GM20000 (cell line): ENCODE measurements around the gene PEX11A.

Source experiments
- DNase-seq: peaks from one replicate; pipeline ENCODE4 v3.0.0; 2012; ENCODE audit warnings: low spot score
- TF ChIP-seq, protein P1 (sequence below): IDR thresholded peaks from 2 replicates; pipeline ENCODE4 v1.5.1; 2012; ENCODE audit warnings: mild to moderate bottlenecking, control low read depth; ENCODE audit errors: extremely low read depth, missing control alignments

Gene PEX11A

DNA sequence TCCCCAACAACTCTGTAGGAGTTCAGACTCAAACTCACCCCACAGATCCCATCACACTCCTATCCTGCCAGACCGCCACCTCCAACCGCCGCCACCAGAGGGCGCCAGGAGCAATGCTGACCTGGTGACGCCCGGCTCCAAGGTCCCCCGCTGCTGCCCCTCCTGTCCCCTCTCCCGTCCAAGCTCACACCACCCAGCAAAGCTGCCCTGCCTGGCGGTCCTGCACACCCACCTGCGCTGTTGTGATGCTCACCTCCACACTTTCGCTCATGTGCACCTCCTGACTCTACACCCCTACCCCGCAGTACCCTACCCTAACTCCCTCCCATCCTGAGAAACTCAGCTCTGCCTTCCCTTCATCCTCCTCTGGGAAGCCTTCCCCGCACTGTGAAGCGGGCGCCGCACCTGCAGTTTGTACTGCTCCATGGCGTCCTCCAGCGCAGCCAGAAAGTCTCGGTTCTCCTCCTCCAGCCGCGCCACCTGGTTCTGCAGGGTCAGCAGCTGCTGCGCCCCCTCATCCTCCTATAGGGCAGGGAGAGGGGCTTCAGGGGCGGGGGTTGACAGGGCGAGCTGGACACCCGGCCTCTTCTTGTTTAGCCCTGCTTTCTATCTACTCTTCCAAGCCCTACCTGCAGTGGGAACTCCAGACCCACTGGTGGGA is 43.2 kb downstream of the PEX11A start:
- DNase-seq = peak; percentile 91
- TF ChIP-seq, protein P1, sequence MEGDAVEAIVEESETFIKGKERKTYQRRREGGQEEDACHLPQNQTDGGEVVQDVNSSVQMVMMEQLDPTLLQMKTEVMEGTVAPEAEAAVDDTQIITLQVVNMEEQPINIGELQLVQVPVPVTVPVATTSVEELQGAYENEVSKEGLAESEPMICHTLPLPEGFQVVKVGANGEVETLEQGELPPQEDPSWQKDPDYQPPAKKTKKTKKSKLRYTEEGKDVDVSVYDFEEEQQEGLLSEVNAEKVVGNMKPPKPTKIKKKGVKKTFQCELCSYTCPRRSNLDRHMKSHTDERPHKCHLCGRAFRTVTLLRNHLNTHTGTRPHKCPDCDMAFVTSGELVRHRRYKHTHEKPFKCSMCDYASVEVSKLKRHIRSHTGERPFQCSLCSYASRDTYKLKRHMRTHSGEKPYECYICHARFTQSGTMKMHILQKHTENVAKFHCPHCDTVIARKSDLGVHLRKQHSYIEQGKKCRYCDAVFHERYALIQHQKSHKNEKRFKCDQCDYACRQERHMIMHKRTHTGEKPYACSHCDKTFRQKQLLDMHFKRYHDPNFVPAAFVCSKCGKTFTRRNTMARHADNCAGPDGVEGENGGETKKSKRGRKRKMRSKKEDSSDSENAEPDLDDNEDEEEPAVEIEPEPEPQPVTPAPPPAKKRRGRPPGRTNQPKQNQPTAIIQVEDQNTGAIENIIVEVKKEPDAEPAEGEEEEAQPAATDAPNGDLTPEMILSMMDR = peak; percentile 90

DNA sequence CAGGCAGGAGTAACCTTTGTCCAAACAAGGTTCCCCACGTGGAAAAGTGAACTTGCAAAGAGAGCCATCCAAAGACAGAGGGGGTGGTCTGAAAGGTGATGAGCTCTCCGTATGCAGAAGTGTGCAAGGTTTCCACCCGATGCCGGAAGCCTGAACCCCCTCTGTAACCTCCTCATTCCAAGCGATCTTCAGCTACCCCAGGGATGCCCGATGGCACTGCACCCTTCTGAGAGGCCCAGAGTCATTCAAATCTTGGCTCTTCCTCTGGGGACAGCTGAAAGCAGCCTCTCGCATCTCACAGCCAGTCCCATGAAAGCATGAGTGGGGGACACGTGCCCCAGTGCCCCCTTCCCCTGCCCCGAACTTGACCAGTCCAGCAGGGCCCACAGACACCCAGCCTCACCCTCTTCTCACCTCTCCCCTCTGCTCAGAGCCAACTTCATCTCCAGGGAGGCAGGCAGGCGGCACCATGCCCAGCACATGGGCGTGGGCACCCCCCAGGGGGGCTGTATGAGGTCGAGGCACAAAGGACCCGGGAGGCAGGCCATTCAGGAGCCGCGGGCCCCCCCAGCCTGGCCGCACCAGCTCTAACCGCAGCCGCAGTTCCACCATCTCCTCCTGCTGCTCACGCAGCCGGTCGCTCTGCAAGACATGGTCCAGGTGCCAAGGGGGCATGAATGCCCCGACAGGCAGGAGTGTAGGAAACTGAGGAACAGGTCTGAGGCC is 44.0 kb downstream of the PEX11A start:
- TF ChIP-seq, protein P1 = no peak
- no peak for DNase-seq

DNA sequence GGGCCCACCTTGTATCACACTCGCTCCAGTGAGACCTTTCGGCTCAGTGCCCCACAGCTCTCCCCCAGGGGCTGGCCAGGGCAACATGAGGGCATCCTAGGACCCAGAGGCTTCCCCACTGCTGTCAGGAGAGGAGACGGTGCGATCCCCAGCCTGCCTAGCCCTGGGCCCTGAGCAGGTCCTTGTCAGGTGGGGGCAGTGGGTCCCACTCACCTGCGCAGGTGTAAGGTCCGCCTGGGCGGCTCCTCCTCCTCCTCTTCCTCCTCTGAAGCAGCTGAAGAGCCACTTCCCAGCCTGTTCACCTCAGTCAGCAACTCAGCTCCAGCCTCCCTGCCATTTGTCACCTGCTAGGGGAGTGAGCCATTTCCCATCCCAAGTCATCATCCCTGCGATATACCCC is 44.9 kb downstream of the PEX11A start:
- TF ChIP-seq, protein P1 = no peak
- no peak for DNase-seq

DNA sequence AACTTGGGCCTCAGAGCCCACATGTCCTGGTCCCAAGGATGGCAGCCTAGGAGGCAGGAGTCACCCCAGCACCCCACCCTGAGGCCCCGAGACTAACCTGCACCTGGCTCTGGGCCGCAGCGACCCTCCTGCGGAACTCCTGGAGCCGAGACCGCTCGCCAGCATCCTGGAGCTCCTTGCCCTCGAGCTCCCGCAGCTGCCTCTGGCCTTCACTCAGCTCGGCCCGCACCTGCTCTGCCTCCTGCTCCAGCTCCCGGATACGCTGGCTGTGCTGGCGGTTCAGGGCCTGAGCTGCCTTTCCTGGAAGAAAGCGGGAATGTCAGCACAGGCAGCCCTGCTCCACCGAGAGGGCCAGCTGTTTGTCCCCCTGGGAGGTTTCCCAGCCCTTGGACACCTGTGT is 48.4 kb downstream of the PEX11A start:
- DNase-seq = no peak
- TF ChIP-seq, protein P1 = no peak

DNA sequence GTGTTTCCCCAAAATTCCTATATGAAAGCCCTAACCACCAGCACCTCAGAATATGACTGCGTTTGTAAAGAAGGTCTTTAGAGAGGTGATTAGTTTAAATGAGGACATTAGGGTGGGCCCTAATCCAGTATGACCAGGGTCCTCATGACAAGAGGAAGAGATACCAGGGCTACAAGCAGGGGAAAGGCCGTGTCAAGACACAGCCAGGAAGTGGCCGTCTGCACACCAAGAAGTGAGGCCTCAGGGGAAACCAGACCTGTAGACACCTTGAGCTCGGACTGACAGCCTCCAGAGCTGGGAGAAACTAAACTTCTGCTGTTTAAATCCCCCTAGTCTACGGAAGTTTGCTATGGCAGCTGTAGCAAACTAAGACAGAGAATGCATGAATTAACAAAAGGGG is 49.5 kb downstream of the PEX11A start:
- DNase-seq = no peak
- TF ChIP-seq, protein P1 = no peak

DNA sequence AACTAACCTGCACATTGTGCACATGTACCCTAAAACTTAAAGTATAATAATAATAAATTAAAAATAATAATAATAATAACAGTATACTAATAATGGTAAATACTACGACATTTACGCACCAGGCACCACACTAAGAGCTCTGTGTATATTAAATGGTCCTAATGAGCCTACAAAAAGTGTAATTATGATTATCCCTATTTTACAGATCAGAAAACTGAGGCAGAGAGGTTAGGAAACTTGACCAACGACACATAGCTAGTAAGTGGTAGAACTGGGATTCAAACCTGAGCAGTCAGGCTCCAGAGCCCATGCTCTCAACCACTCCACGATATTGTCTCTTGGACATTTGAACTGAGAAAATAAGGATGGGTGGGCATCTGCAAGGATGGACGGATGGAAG is 50.3 kb downstream of the PEX11A start:
- TF ChIP-seq, protein P1 = no peak
- DNase-seq = no peak

DNA sequence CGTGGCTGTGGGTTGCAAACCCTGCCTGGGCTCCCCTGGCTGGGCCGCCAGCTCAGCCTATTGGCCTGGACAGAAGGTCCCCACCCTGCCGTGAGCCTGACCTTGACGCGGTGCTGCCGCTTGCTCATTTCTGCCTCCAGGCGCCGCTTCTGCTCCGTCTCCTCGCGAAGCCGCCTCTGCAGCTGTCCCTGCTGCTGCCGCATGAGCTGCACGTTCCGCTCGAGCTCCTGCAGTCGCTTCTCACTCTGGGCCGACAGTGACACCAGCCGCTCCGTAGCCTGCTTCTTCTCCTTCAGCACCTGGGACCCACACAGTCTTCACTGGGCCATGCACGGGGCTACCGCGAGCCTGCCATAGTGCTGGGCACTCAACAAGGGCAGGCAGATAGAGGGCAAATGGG is 57.0 kb downstream of the PEX11A start:
- DNase-seq = no peak
- TF ChIP-seq, protein P1 = no peak
